Chondrocyte (in vitro differentiated cells): ENCODE results near the gene ELANE. TPM values are rescaled to one million over a fixed set of nuclear protein-coding genes. Genes with fewer than 3 reads are reported as not detected.
A peak's percentile ranks its signal among the peaks of the same experiment; 100 is the strongest.
"Not testable (repeated sequence)": the region's sequence is repeated elsewhere in the genome, so short reads cannot be mapped to it uniquely, and the experiment has no call there.

Experiments
- DNase-seq: peaks from one replicate; pipeline ENCODE4 v3.0.0; 2021; ENCODE audit warnings: mixed read lengths, low spot score
- H3K27ac Mint-ChIP-seq: one replicate; pipeline ENCODE4 v1.8.0; 2021; ENCODE audit warnings: mild to moderate bottlenecking, moderate library complexity, mixed read lengths; ENCODE audit not compliant: unreplicated experiment
- H3K27me3 Mint-ChIP-seq: 2 replicates; pipeline ENCODE4 v1.8.0; 2021; ENCODE audit warnings: low read depth, mixed read lengths
- H3K36me3 Mint-ChIP-seq: 2 replicates; pipeline ENCODE4 v1.8.0; 2021; ENCODE audit warnings: low read depth, mixed read lengths
- H3K4me1 Mint-ChIP-seq: 2 replicates; pipeline ENCODE4 v1.8.0; 2021; ENCODE audit warnings: low read depth, mild to moderate bottlenecking, mixed read lengths
- H3K4me3 Mint-ChIP-seq: one replicate; pipeline ENCODE4 v1.8.0; 2021; ENCODE audit warnings: mild to moderate bottlenecking, moderate library complexity, mixed read lengths; ENCODE audit not compliant: unreplicated experiment
- H3K9me3 Mint-ChIP-seq: 2 replicates; pipeline ENCODE4 v1.8.0; 2021; ENCODE audit warnings: low read depth, mixed read lengths
- CTCF ChIP-seq: fragments of 200-600 bp; sonication (generic); IDR thresholded peaks from 2 replicates; pipeline ENCODE4 v1.5.0; 2021; ENCODE audit warnings: antibody characterized with exemption, mild to moderate bottlenecking, moderate library complexity
- total RNA-seq: library from RNA; stranded (reverse); gene quantifications from 3 replicates; pipeline ENCODE4 v1.2.1, GENCODE V29; 2021

Gene ELANE
- total RNA-seq, 1 donor from 2014 or later = not detected

- Mint-ChIP-seq H3K27ac (no peak overlapping the region), H3K4me3 (no peak overlapping the region), H3K4me1 (no peaks in the 10 kb centered on the region), H3K27me3 (no peaks in the 10 kb centered on the region), H3K9me3 (peaks cover 4% of the 10 kb centered on the region), H3K36me3 (peaks cover 13% of the 10 kb centered on the region)
- TF ChIP-seq CTCF = no peak
- DNase-seq = no peak
These were observed 36.9 kb upstream of the ELANE start for GRCh38 chr19:815079-815774.

- no peak for DNase-seq
- Mint-ChIP-seq H3K27me3 (no peaks in the 10 kb centered on the region), H3K4me3 (no peak overlapping the region), H3K27ac (no peak overlapping the region), H3K9me3 (peaks cover 4% of the 10 kb centered on the region), H3K36me3 (peaks cover 11% of the 10 kb centered on the region), H3K4me1 (no peaks in the 10 kb centered on the region)
- TF ChIP-seq CTCF = no peak
These were observed 36.2 kb upstream of the ELANE start for GRCh38 chr19:815775-816499.

- no peaks in the 10 kb centered on the region for H3K4me1 Mint-ChIP-seq
These were observed 35.6 kb upstream of the ELANE start for GRCh38 chr19:816500-816857.

GRCh38 chr19:820212-820611, 31.9 kb upstream of the ELANE start:
- not testable (repeated sequence) for H3K4me3 Mint-ChIP-seq, H3K36me3 Mint-ChIP-seq, H3K27me3 Mint-ChIP-seq, DNase-seq, H3K9me3 Mint-ChIP-seq, H3K27ac Mint-ChIP-seq, H3K4me1 Mint-ChIP-seq

More at GRCh38 chr19:816500-816857, 35.6 kb upstream of the ELANE start:
- no peak overlapping the region for H3K4me3 Mint-ChIP-seq
- H3K9me3 Mint-ChIP-seq = peaks cover 4% of the 10 kb centered on the region
- H3K27ac Mint-ChIP-seq = no peak overlapping the region
- peaks cover 11% of the 10 kb centered on the region for H3K36me3 Mint-ChIP-seq
- TF ChIP-seq CTCF = no peak
- no peaks in the 10 kb centered on the region for H3K27me3 Mint-ChIP-seq
- no peak for DNase-seq

GRCh38 chr19:821231-821824, 30.8 kb upstream of the ELANE start:
- TF ChIP-seq CTCF = no peak
- Mint-ChIP-seq H3K27ac (no peak overlapping the region), H3K4me1 (no peaks in the 10 kb centered on the region), H3K9me3 (peaks cover 3% of the 10 kb centered on the region), H3K27me3 (no peaks in the 10 kb centered on the region), H3K4me3 (peak overlapping the region; percentile 60), H3K36me3 (peaks cover 4% of the 10 kb centered on the region)
- peak; percentile 88 for DNase-seq
